ENCODE results near the gene FHIT. TPM values are rescaled to one million over a fixed set of nuclear protein-coding genes. Genes with fewer than 3 reads are reported as not detected.

Gene FHIT
- total and polyA plus RNA-seq, 4 donors = 2.1 to 14.7 (median 6.6) TPM

GRCh38 chr3:59862686-59863085, 1388.6 kb downstream of the FHIT start:
- no peak overlapping the region for H3K27ac ChIP-seq (ENCODE audit: low read depth in 1 of 2, low read length in 2 of 2)
- no peaks in the 10 kb centered on the region for H3K4me1 ChIP-seq (ENCODE audit: control insufficient read depth in 4 of 4, insufficient read depth in 4 of 4, low read length in 3 of 4)
- no peaks in the 10 kb centered on the region for H3K36me3 ChIP-seq (ENCODE audit: control insufficient read depth in 4 of 4, insufficient read depth in 3 of 4, low read depth in 1 of 4, low read length in 3 of 4)
- H3K9ac ChIP-seq (ENCODE audit: low read depth in 1 of 2, low read length in 2 of 2) = no peak overlapping the region
- no peaks in the 10 kb centered on the region for H3K27me3 ChIP-seq (ENCODE audit: control insufficient read depth in 4 of 4, insufficient read depth in 4 of 4, low read length in 3 of 4)
- no peak overlapping the region for H3K4me3 ChIP-seq (ENCODE audit: low read depth in 1 of 3, low read length in 3 of 3)
- H3K9me3 ChIP-seq (ENCODE audit: control insufficient read depth in 4 of 4, low read length in 3 of 4) = no peaks in the 10 kb centered on the region
- 88% methylated on average over 6 of the region's 6 CpGs for WGBS
- DNase-seq (ENCODE audit: low spot score) = no peak
- no peak for TF ChIP-seq RAD21 (IDR thresholded peaks at IDR 0.05)
- no peak for TF ChIP-seq GABPA (IDR thresholded peaks at IDR 0.05 in 1 of 2, conservative IDR thresholded peaks at IDR 0.05 in 1 of 2)
- no peak for TF ChIP-seq FOXA2 (IDR thresholded peaks at IDR 0.05)
- no peak for TF ChIP-seq EGR1 (IDR thresholded peaks at IDR 0.05; ENCODE audit: low read depth in 2 of 2)
- no peak for TF ChIP-seq FOXA1 (IDR thresholded peaks at IDR 0.05)
- TF ChIP-seq TAF1 (conservative IDR thresholded peaks at IDR 0.05) = no peak
- TF ChIP-seq JUND (IDR thresholded peaks at IDR 0.05) = no peak
- TF ChIP-seq MAX (IDR thresholded peaks at IDR 0.05) = no peak
- TF ChIP-seq REST (IDR thresholded peaks at IDR 0.05) = no peak
- TF ChIP-seq, protein P1, sequence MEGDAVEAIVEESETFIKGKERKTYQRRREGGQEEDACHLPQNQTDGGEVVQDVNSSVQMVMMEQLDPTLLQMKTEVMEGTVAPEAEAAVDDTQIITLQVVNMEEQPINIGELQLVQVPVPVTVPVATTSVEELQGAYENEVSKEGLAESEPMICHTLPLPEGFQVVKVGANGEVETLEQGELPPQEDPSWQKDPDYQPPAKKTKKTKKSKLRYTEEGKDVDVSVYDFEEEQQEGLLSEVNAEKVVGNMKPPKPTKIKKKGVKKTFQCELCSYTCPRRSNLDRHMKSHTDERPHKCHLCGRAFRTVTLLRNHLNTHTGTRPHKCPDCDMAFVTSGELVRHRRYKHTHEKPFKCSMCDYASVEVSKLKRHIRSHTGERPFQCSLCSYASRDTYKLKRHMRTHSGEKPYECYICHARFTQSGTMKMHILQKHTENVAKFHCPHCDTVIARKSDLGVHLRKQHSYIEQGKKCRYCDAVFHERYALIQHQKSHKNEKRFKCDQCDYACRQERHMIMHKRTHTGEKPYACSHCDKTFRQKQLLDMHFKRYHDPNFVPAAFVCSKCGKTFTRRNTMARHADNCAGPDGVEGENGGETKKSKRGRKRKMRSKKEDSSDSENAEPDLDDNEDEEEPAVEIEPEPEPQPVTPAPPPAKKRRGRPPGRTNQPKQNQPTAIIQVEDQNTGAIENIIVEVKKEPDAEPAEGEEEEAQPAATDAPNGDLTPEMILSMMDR (IDR thresholded peaks at IDR 0.05; ENCODE audit: low read depth, low read length, missing input control) = no peak
- TF ChIP-seq, protein P2, sequence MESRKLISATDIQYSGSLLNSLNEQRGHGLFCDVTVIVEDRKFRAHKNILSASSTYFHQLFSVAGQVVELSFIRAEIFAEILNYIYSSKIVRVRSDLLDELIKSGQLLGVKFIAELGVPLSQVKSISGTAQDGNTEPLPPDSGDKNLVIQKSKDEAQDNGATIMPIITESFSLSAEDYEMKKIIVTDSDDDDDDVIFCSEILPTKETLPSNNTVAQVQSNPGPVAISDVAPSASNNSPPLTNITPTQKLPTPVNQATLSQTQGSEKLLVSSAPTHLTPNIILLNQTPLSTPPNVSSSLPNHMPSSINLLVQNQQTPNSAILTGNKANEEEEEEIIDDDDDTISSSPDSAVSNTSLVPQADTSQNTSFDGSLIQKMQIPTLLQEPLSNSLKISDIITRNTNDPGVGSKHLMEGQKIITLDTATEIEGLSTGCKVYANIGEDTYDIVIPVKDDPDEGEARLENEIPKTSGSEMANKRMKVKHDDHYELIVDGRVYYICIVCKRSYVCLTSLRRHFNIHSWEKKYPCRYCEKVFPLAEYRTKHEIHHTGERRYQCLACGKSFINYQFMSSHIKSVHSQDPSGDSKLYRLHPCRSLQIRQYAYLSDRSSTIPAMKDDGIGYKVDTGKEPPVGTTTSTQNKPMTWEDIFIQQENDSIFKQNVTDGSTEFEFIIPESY (IDR thresholded peaks at IDR 0.05) = no peak
- TF ChIP-seq NR2F2 (IDR thresholded peaks at IDR 0.05) = no peak
- no peak for TF ChIP-seq YY1 (IDR thresholded peaks at IDR 0.05)
- no peak for TF ChIP-seq RXRA (IDR thresholded peaks at IDR 0.05)
- TF ChIP-seq ATF3 (IDR thresholded peaks at IDR 0.05) = no peak
- no peak for TF ChIP-seq HNF4A (conservative IDR thresholded peaks at IDR 0.05)
- TF ChIP-seq SP1 (IDR thresholded peaks at IDR 0.05) = no peak
- no peak for TF ChIP-seq HNF4G (IDR thresholded peaks at IDR 0.05)

All from liver (tissue), 9 donors.